NCI-H1436 treated with DMSO at 0.1 percent for 48 hours (cell line): ENCODE data around the gene SPSB3.

Source experiments
- DNase-seq: peaks from one replicate; lab custom pipeline; 2025; lab: John Stamatoyannopoulos, UW

SPSB3 gene

DNA sequence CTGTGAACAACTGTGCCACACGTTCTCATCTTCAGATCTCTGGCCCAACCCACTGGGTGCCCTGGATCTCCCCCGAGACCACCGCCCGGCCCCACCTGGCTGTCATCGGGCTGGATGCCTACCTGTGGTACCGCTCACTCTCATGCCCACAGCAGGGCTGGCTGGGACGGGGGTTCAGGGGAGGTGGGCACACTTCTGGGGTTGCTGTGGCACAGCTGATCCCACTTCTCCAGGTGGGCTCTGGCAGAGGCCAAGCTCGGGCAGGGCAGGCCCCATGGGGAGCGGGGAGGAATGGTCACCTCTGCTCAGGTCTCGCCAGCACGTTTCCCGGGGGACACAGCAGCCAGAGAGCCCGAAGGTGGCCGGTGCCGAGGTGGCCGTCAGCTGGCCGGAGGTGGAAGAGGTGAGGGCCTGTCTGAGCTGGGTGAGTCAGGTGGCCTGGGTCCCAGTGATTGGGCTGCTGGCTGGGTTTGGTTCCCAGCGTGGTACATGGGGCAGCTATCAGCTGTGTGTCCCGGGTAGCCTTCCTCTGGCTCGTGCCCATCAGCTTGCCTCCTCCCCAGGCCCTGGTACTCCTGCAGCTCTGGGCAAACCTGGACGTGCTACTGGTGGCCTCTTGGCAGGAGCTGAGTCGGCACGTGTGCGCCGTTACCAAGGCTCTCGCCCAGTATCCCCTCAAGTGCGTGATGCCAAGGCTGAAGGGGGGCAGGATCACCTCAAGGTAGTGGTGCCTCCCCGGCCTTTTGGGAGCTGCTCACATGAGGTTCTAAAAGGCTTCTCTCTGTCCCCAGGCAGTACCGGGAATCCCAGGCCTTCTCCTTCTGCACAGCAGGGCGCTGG is 7.1 kb downstream of the SPSB3 start:
- DNase-seq = no peak

DNA sequence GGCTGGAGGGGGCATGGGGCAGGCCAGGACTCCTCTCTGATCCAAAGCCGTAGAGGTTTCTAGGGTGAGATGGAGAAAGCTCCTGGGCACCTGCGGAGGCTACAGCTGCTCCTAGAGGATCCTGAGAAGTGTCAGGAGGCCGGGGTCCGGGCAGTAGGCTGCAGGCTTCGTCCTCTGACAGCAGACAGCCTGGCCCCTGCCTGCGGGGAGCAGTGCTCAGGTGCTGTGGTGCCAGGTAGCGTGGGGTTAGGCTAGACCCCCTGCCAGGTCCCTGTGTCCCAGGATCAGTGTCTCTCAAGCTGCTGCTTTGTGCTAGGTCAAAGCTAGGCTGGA is 8.0 kb downstream of the SPSB3 start:
- no peak for DNase-seq

DNA sequence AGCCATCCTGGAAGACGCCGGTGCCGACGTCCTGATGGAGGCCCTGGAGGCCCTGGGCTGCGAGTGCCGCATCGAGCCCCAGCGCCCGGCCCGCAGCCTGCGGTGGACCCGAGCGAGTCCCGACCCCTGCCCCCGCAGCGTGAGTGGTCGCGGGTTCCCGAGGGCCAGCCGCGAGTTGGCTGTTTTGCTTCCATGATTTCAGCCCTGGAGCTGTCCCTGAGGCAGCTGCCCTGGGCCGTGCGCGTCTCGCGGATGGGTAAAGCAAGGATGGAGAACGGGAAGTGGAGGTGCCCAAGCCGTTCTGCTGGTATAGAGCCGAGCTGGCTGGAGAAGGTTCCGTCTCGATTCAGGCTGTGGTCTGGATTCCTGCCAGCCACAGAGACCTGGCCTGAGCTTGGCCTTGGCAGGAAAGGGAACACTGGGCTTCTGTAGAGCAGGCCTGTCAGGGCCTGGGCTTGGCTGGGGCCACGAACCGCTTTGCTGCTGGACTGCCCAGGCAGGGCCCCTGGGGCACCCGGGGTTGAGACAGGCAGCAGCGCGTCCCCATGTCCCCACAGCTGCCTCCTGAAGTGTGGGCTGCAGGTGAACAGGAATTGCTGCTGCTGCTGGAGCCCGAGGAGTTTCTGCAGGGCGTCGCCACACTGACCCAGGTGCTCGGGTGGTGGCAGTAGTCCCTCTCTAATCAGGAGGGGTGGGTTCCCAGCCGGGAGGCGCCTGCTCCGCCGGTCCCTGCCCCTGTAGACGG is 8.5 kb downstream of the SPSB3 start:
- DNase-seq = no peak

DNA sequence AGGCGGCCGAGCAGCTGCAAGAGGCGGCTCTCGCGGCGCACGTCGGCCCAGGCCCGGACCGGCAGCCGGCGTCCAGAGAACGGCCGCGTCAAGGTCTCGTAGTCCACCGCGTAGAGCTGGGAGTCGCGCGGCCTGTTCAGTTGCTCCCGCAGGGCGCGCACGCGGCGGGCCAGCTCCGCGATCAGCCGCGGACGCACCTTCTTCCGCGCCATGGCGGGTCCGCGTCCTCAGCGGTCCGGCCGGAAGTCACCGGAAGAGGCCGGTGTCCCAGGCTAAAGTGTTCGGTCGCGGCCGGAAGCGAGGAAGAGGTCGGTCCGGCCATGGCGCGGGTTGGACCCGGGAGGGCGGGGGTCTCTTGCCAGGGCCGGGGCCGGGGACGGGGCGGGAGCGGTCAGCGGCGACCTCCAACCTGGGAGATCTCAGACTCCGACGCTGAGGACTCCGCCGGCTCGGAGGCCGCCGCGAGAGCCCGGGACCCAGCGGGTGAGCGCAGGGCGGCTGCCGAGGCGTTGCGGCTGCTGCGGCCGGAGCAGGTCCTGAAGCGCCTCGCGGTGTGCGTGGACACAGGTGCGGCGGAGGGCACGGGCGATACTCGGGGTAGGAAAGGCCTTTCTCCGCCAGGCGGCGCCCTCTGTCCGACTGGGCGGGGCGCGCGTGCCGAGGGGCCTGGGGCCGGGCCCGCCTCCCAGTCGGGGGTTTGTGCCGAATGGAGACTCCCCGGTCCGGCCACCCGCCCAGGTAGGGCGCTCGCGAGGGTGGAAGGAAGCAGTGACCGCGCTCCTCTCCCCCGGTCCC is 9.3 kb downstream of the SPSB3 start, which contains the start of gene MRPS34:
MRPS34 (minus strand) TSS at position 227 of the 795 bp plus-strand sequence; CDS start at position 212, 15 bp downstream.
- no peak for DNase-seq

DNA sequence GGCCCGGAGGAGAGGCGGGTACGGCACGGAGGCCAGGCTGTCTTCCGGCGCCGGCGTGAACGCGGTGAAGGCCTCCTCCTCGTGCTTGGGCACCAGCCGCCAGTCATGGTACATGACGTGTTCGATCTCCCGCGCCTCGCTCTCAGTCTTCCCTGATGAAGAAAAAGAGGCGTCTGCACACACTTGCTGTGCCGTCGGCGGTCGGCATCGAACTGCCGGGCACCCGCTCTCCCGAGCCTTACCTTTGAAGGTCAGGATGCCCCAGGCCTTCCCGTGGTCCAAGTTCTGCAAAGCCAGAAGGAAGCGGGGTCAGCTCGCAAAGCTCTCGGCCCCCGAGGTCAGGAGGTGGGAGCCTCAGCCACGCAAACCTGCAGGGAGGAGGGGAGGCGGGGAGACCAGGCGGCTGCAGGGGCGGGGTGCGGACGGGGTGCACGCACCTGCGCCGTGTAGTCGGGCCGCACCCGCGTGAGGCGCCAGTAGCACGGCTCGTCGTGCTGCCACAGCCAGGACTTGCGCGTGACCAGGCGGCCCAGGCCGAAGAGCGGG is 9.9 kb downstream of the SPSB3 start, which contains the start of gene EME2:
EME2 (plus strand) TSS at position 449 of the 546 bp plus-strand sequence. CDS start 418 bp downstream, outside the sequence.
- no peak for DNase-seq

DNA sequence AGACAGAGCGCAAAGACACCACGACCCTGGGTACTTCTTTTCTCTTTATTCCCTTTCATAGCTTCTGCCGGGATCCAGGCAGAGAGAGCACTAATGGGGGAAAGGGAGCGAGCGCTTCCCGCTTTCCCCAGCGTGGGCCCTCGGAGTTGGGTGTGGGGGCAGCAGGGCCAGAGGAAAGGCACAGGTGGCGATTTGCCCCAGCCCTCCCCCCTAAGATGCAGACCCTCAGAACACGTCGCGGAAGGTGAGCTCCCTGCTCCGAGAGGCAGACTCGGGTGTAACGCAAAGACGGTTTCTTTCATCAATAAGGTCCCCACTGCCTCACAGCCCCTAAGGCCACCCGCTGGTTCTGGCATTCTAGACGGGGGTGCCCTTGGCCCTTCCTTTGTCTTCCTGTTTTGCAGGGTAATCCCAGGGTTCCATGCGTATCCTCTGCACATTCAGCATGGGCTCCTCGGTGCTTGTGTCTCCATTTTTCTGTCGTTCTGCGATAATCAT is 10.5 kb downstream of the SPSB3 start:
- DNase-seq = no peak

DNA sequence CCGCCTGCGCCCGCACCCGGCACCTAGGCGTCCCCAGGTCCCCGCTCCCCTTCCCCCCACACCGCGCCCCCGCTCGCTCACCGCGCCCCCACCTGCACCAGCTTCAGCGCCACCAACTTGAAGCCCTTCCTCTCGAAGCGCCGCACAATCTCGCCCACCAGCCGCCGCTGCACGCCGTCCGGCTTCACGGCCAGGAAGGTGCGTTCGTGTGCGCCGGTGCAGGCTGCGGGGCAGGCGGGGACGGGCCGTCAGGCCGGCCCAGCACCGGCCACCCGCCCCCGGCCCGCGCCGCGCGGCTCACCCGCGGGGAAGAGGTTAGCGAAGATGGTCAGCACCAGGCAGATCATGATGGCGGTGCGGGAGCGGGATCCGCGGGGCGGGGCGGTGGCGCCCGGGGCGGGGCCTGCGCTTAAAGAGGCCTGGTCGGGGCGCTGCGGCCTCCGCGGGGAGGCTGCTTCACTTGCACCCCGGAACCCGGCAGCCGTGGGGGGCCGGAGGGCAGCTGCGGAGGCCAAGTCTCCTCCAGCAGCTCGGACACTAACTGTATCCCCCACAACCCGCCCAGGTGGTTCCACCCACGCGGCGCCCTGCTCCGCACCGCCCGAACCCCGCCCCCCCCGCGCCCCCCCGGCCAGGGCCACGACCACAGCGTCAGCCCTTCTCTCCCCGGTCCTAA is 11.0 kb downstream of the SPSB3 start, which contains the start of gene NME3:
NME3 (minus strand) TSS at position 356 of the 676 bp plus-strand sequence; CDS start at position 347, 9 bp downstream.
- DNase-seq = no peak

DNA sequence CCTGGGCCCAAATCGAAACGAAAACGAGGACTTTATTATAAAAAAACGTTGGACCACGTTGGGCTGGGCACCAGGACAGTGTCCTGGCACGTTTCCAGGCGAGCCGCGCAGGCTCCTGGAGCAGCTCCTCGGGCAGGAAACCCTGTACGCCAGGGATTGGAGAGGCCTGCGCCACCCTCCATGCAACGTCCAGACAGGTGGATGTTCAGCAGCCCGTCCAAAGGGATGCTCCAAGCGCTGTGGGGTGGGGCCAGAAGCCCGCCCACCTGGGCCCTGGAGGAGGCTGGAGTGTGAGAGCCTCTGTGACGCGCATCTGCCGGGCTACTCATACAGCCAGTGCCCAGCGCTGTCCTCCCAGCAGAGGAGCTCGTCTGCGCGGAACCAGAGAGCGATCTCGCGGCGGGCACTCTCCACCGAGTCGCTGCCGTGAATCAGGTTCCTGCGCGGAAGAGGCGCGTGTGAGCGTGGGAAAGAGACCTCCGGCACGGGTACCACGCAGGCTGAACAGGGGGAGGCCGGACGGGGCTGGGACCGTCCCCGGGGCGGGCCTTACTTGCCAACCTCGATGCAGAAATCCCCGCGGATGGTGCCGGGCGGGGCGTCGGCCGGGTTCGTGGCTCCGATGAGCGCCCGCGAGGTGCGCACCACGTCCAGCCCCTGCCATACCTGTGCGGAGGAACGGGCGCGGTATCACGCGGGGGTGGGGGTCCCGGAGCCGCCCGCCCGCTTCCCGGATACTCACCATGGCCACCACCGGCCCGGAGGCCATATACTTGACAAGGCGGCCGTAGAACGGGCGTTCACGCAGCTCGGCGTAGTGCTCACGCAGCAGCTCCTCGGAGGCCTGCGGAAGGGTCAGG is 11.8 kb downstream of the SPSB3 start:
- DNase-seq = no peak

DNA sequence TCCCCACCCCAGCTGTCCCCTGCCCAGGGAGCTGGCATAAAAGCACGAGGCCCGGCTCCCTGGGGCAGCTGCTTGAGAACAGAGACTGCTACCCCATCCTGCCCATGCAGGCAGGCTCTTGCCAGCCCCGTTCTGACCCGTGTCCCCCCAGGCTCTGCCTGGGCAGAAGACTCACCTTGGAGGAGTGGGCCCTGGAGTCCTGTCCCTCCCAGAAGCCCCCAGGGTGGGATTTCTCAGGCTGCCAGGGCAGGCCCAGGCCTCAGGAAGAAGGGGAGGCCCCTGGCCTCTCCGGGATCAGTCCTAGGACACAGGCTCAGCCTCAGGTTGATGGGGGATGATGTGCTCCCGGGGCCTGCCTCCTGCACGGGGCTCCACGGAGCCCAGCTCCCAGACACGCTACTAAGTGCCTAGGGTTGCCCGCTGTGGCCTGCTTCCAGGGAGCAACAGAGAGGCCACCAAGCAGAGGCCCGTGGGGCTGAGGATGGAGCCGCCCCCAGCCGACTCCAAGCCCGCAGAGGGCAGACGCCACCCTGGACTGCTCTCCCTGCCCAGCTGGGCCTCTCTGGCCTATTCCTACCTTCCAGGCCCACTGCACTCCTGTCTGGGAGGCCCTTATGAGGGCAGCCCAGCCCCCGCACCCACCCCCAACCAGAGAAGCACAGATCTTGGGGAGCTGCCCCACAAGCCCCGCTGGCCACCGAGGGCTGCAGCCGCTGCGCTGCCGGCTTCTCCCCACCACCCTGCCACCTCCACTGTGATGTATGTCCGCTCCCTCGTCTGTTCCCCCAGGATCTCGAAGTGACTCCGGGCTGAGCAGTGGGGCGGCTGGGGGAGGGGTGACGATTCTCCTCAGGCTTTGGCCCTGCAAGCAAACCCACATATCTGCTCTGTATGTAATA is 12.7 kb downstream of the SPSB3 start:
- no peak for DNase-seq

DNA sequence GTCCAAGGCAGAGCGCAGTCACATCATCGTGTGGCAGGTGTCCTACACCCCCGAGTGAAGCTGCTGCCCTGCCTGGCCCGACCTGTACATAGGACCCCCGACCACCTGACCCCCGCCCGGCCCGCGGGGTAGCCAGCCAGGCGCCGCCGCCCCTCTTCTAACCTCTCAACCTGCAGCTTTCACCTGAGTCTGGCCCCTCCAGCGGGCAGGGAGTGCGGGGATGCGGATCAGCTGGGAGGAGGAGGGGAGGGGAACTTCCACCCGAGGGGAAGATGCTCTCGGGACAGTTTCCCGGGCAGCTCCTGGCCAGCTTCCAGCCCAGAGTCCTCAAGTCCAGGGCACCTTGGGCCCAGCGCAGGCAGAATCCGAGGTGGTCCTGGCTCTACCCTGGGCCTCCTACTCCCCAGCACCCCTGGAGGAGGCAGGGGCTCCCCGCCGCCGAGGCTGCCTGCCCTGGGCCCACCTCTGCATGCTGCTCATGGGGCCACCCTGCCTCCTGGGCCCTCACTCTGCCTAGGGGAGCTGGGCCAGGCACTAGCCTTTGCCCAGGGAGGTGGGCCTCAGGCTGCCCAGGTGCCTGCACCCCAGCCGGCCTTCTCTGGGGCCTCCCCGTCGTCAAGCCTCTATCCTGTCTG is 13.5 kb downstream of the SPSB3 start:
- DNase-seq = no peak

DNA sequence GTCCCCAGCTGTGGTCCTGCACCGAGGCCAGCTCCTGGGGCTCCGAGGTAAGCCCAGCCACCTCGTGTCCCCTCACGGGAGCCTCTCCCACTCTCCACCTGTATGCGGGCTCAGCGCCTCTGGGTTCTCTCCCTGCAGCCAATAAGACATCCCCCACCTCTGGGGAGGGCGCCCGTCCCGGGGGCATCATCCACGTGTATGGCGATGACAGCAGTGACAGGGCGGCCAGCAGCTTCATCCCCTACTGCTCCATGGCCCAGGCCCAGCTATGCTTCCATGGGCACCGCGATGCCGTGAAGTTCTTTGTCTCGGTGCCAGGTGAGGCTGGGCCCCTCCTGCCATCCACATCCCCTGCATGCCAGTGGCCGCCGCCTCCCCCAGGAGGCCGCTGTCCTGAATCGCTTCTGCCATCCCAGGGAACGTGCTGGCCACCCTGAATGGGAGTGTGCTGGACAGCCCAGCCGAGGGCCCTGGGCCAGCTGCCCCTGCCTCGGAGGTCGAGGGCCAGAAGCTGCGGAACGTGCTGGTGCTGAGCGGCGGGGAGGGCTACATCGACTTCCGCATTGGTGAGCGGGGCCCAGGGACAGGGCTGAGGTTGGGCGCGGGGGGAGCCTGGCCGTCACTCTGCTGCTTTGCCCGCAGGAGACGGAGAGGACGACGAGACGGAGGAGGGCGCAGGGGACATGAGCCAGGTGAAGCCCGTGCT is 14.2 kb downstream of the SPSB3 start:
- DNase-seq = no peak

DNA sequence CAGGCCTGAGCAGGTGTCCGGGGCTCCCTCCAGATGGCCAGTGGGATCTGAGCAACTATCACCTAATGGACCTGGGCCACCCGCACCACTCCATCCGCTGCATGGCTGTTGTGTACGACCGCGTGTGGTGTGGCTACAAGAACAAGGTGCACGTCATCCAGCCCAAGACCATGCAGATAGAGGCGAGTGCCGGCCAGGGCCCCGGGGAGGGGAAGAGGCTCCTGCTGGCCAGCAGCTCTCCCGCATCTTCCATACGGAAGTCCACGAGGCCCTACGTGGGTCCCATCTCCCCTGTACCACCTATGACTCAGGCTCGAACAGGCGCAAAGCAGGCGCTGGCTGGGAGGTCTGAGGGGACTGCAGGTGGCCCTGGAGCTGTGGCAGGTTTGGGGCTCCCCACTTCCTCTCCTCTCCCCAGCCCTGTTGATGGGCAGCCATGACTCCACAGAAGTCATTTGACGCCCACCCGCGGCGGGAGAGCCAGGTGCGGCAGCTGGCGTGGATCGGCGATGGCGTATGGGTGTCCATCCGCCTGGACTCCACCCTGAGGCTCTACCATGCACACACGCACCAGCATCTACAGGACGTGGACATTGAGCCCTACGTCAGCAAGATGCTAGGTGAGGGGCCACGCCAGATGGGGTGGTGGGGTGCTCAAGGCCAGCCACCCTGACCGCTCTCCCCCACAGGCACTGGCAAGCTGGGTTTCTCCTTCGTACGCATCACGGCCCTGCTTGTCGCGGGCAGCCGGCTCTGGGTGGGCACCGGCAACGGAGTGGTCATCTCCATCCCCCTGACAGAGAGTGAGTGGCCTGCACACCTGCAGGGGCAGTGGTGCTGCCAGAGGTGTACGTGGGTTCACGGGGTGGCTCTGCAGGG is 15.0 kb downstream of the SPSB3 start:
- DNase-seq = no peak

DNA sequence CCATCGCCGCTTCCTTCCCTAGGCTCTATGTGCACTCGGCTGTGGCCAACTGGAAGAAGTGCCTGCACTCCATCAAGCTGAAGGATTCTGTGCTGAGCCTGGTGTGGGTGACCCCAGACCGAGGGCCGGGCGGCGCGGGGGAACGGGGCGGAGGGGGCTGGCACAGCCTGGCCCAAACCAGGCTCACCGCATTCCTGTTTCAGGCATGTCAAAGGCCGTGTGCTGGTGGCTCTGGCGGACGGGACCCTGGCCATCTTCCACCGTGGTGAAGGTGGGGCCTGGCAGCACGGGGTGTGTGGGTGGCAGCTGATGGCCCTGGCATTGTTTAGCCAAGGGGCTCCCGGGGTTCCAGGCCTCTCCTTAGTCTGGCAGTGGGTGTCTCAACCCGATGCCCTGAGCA is 15.7 kb downstream of the SPSB3 start:
- no peak for DNase-seq

DNA sequence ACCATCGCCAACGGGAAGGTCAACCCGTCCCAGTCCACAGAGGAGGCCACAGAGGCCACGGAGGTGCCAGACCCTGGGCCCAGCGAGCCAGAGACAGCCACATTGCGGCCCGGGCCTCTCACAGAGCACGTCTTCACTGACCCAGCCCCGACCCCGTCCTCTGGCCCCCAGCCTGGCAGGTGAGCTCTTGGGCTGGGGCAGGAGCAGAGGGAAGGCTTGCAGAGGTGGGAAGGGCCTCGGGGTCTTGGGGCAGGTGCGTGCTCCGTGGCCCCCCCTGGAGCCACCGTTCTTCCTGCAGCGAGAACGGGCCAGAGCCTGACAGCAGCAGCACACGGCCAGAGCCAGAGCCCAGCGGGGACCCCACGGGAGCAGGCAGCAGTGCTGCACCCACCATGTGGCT is 16.1 kb downstream of the SPSB3 start:
- DNase-seq = no peak

DNA sequence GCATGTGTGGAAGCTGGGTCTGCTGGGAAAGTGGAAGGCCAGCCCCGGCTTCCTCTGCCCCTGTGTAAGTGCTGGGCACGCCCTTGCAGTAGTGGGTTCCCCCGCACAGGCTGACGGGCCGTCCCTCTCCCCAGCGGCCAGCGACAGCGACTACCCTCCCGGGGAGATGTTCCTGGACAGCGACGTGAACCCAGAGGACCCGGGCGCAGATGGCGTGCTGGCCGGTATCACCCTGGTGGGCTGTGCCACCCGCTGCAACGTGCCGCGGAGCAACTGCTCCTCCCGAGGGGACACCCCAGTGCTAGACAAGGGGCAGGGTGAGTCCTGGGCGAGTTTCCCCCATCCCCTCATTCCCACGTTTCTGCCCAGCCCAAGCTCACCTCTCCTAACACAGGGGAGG is 16.5 kb downstream of the SPSB3 start:
- no peak for DNase-seq

DNA sequence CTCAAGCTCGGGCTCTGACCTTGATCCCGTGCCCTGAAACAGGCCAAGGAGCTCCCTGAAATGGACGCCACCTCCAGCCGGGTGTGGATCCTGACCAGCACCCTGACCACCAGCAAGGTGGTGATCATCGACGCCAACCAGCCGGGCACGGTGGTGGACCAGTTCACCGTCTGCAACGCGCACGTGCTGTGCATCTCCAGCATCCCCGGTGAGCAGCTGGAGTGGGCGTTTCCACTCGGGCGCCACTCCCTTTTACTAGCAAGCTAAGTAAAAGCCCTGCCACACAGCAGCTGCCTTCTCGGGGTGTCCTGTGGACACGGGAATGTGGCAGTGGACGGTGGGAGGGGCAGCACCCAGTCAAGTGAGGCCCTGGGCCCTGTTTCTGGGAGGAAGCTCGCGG is 17.4 kb downstream of the SPSB3 start:
- DNase-seq = no peak
